Raji (cell line): ENCODE data around the gene HGF.

ENCODE experiments used
- POLR2A ChIP-seq: IDR thresholded peaks from 2 replicates; pipeline ENCODE4 v1.6.1; 2011; ENCODE audit warnings: low read depth, low read length, control low read depth; ENCODE audit not compliant: insufficient read depth

Gene HGF

GRCh38 chr7:81751619-81752317 lies 18.1 kb downstream of the HGF start:
- no peak for TF ChIP-seq POLR2A

GRCh38 chr7:81745637-81746036 lies 24.2 kb downstream of the HGF start:
- no peak for TF ChIP-seq POLR2A

- TF ChIP-seq POLR2A: no peak
Measured at GRCh38 chr7:81744389-81744788, 25.5 kb downstream of the HGF start.

GRCh38 chr7:81743665-81744064 lies 26.2 kb downstream of the HGF start:
- no peak for TF ChIP-seq POLR2A

- TF ChIP-seq POLR2A: no peak
Measured at GRCh38 chr7:81743201-81743600, 26.6 kb downstream of the HGF start.

- no peak for TF ChIP-seq POLR2A
Measured at GRCh38 chr7:81740403-81740802, 29.4 kb downstream of the HGF start.

GRCh38 chr7:81736091-81736490 lies 33.8 kb downstream of the HGF start:
- no peak for TF ChIP-seq POLR2A

GRCh38 chr7:81725812-81726127 lies 44.1 kb downstream of the HGF start:
- no peak for TF ChIP-seq POLR2A

- TF ChIP-seq POLR2A: no peak
Measured at GRCh38 chr7:81725003-81725811, 44.6 kb downstream of the HGF start.

- TF ChIP-seq POLR2A: no peak
Measured at GRCh38 chr7:81721437-81721836, 48.4 kb downstream of the HGF start.

- no peak for TF ChIP-seq POLR2A
Measured at GRCh38 chr7:81719865-81720264, 50.0 kb downstream of the HGF start.

- TF ChIP-seq POLR2A: no peak
Measured at GRCh38 chr7:81715984-81716588, 53.8 kb downstream of the HGF start.

- TF ChIP-seq POLR2A: no peak
Measured at GRCh38 chr7:81714306-81714705, 55.5 kb downstream of the HGF start.

- TF ChIP-seq POLR2A: no peak
Measured at GRCh38 chr7:81710751-81711150, 59.1 kb downstream of the HGF start.

- TF ChIP-seq POLR2A: no peak
Measured at GRCh38 chr7:81709836-81710235, 60.0 kb downstream of the HGF start.

GRCh38 chr7:81707966-81708365 lies 61.9 kb downstream of the HGF start:
- no peak for TF ChIP-seq POLR2A
